Endothelial cell of umbilical vein (primary cell): ENCODE results near the gene SDK2. TPM values are rescaled to one million over a fixed set of nuclear protein-coding genes. Genes with fewer than 3 reads are reported as not detected.

Experiments
- BruUV-seq: library from RNA; stranded (reverse); fragments of 400-500 nt; replicated peaks from 2 replicates; lab custom pipeline; 2021; lab: Mats Ljungman, UMichigan
- CTCF ChIA-PET: fragments of 300-600, 350-600 bp; sonication (Branson Sonifier 250); formaldehyde crosslinking; loops from one replicate; lab custom pipeline; 2021; ENCODE audit warnings: antibody characterized with exemption, inconsistent platforms; lab: Charles Lee
- POLR2A ChIA-PET: fragments of 300-600, 350-600 bp; sonication (Branson Sonifier 250); formaldehyde crosslinking; loops from one replicate; lab custom pipeline; 2021; ENCODE audit warnings: antibody characterized with exemption, inconsistent platforms; lab: Charles Lee
- DNase-seq: peaks from one replicate; pipeline ENCODE4 v3.0.0-alpha.2; 2011; ENCODE audit warnings: low read depth, low spot score
- FAIRE-seq: peaks from 2 replicates; lab custom pipeline; 2011; peaks lifted over from hg19 to GRCh38; lab: Jason Lieb, UNC
- H2AFZ ChIP-seq: 2 replicates; pipeline ENCODE4 v1.6.0; 2012; ENCODE audit warnings: low read depth, low read length, control low read depth, inconsistent platforms
- H3K27ac ChIP-seq: 2 replicates; pipeline ENCODE4 v1.5.1; 2011; ENCODE audit warnings: low read depth, mild to moderate bottlenecking, control low read depth, low read length, moderate library complexity; ENCODE audit not compliant: insufficient read depth
- H3K27me3 ChIP-seq, 2 experiments: 2 replicates each; pipeline versions ENCODE4 v1.6.0 to v1.6.1; 2011; ENCODE audit warnings: low read length in 2 of 2, mixed read lengths in 1 of 2; ENCODE audit not compliant: control insufficient read depth in 2 of 2, insufficient read depth in 2 of 2
- H3K36me3 ChIP-seq, 2 experiments: 2 replicates in 1 of 2; 3 replicates in 1 of 2; pipeline ENCODE4 v1.5.1; 2011; ENCODE audit warnings: low read length in 2 of 2, mild to moderate bottlenecking in 1 of 2, moderate library complexity in 1 of 2; ENCODE audit not compliant: control insufficient read depth in 2 of 2, insufficient read depth in 2 of 2; ENCODE audit errors: extremely low read depth in 1 of 2
- H3K4me1 ChIP-seq: 3 replicates; pipeline ENCODE4 v1.5.1; 2011; ENCODE audit warnings: mild to moderate bottlenecking, low read length; ENCODE audit not compliant: control insufficient read depth, insufficient read depth; ENCODE audit errors: extremely low read depth
- H3K4me2 ChIP-seq: 2 replicates; pipeline ENCODE4 v1.6.1; 2011; ENCODE audit warnings: low read length, control low read depth, mixed read lengths; ENCODE audit not compliant: insufficient read depth
- H3K4me3 ChIP-seq, 3 experiments: fragments of 200-600 bp in 1 of 3; sonication (generic), shearing (Covaris generic) in 1 of 3; replicated peaks in 1 of 3; 2 replicates each; pipeline ENCODE4 v1.5.1; 2011 to 2016; ENCODE audit warnings: control low read depth in 3 of 3, low read length in 3 of 3, mild to moderate bottlenecking in 2 of 3, inconsistent platforms in 1 of 3, low read depth in 1 of 3, moderate library complexity in 1 of 3; ENCODE audit not compliant: insufficient read depth in 1 of 3
- H3K79me2 ChIP-seq: 2 replicates; pipeline ENCODE4 v1.6.0; 2012; ENCODE audit warnings: low read length, inconsistent platforms; ENCODE audit not compliant: control insufficient read depth, insufficient read depth
- H3K9ac ChIP-seq: replicated peaks from 2 replicates; pipeline ENCODE3; 2011; ENCODE audit warnings: low read length, control low read depth; ENCODE audit not compliant: insufficient read depth; ENCODE audit errors: extremely low read depth
- H3K9me1 ChIP-seq: replicated peaks from 3 replicates; pipeline ENCODE4 v1.6.0; 2011; ENCODE audit warnings: mild to moderate bottlenecking, low read length; ENCODE audit not compliant: control insufficient read depth, insufficient read depth; ENCODE audit errors: extremely low read depth
- H3K9me3 ChIP-seq: replicated peaks from 2 replicates; pipeline ENCODE4 v1.5.1; 2012; ENCODE audit warnings: low read length, inconsistent platforms; ENCODE audit not compliant: control insufficient read depth, insufficient read depth
- H4K20me1 ChIP-seq: replicated peaks from 2 replicates; pipeline ENCODE3; 2011; ENCODE audit warnings: mild to moderate bottlenecking, low read length; ENCODE audit not compliant: control insufficient read depth, insufficient read depth; ENCODE audit errors: extremely low read depth
- CTCF ChIP-seq, 2 donors: IDR thresholded peaks; 1 replicate in 1 of 2; 2 replicates in 1 of 2; pipeline ENCODE4 v1.5.1; 2011; ENCODE audit warnings: low read length in 2 of 2, mild to moderate bottlenecking in 2 of 2, moderate library complexity in 2 of 2, control low read depth in 1 of 2, inconsistent platforms in 1 of 2, low read depth in 1 of 2; ENCODE audit not compliant: insufficient read depth in 1 of 2; ENCODE audit errors: extremely low read depth in 1 of 2
- FOS ChIP-seq: IDR thresholded peaks from 2 replicates; pipeline ENCODE4 v1.6.1; 2011; ENCODE audit warnings: mild to moderate bottlenecking, low read length, moderate library complexity, borderline replicate concordance; ENCODE audit not compliant: insufficient read depth
- GATA2 ChIP-seq: IDR thresholded peaks from 2 replicates; pipeline ENCODE4 v1.7.0; 2011; ENCODE audit warnings: low read depth, mild to moderate bottlenecking, moderate library complexity, mixed read lengths, low read length; ENCODE audit not compliant: insufficient read length, insufficient read depth
- JUN ChIP-seq: IDR thresholded peaks from 2 replicates; pipeline ENCODE4 v1.6.1; 2011; ENCODE audit warnings: borderline replicate concordance, low read depth; ENCODE audit not compliant: insufficient read length, insufficient read depth
- MAX ChIP-seq: IDR thresholded peaks from 2 replicates; pipeline ENCODE4 v1.6.1; 2011; ENCODE audit not compliant: insufficient read depth, insufficient read length
- POLR2A ChIP-seq: IDR thresholded peaks from 2 replicates; pipeline ENCODE4 v1.6.1; 2012; ENCODE audit warnings: low read depth, mild to moderate bottlenecking, control low read depth, low read length
- POLR2AphosphoS5 ChIP-seq: IDR thresholded peaks from 2 replicates; pipeline ENCODE4 v1.6.1; 2012; ENCODE audit warnings: low read depth, mild to moderate bottlenecking, control low read depth, low read length, moderate library complexity; ENCODE audit not compliant: insufficient read depth
- dilution Hi-C: fragments of 300-500 bp; cut with MboI; formaldehyde crosslinking; loops from one replicate; pipeline ENCODE4 v1.15.0; 2019; ENCODE audit warnings: low sequenced_read_pairs; ENCODE audit not compliant: extremely low pct_ligation_motif_present
- intact Hi-C: fragments of 100-400 bp; cut with micrococcal nuclease; formaldehyde crosslinking; loops from one replicate; pipeline ENCODE4 v1.10.0; 2022
- polyA plus RNA-seq, 4 experiments: library from polyadenylated mRNA; depleted of rRNA in 3 of 4; stranded (reverse) in 3 of 4; unstranded in 1 of 4; fragments of >200 nt; gene quantifications; 2 replicates each; pipeline versions ENCODE4 v1.2.1 to v1.2.3, GENCODE V29; 2011 to 2012; ENCODE audit warnings: missing spikeins in 1 of 4
- total RNA-seq: library from RNA; stranded (reverse); gene quantifications from 2 replicates; pipeline ENCODE4 v1.2.3, GENCODE V29; 2021

Gene SDK2
- total and polyA plus RNA-seq, 2 donors (not counting 3 experiments of a cell fraction or from before 2014, with no cell fraction given): not detected

GRCh38 chr17:73494950-73495349 is 149.3 kb downstream of the SDK2 start:
- no peak for DNase-seq
- Histone ChIP-seq H3K79me2 (no peaks in the 10 kb centered on the region), H3K36me3 (no peaks in the 10 kb centered on the region), H3K4me1 (no peaks in the 10 kb centered on the region), H4K20me1 (no peaks in the 10 kb centered on the region), H3K9me1 (no peaks in the 10 kb centered on the region), H3K9ac (no peak overlapping the region), H3K27ac (no peak overlapping the region), H2AFZ (no peak overlapping the region), H3K9me3 (no peaks in the 10 kb centered on the region), H3K4me2 (no peak overlapping the region), H3K27me3 (no peaks in the 10 kb centered on the region), H3K4me3 (no peak overlapping the region)
- CTCF ChIA-PET: no interaction called here
- dilution Hi-C loops: no loop called here
- POLR2A ChIA-PET: no interaction called here
- TF ChIP-seq CTCF (IDR thresholded peaks at IDR 0.05; ENCODE audit: extremely low read depth in 1 of 2, insufficient read depth in 1 of 2, low read depth in 1 of 2, low read length in 2 of 2) (no peak), FOS (no peak), POLR2A (no peak), MAX (no peak), JUN (no peak), POLR2AphosphoS5 (no peak), GATA2 (no peak)
- no peak for FAIRE-seq
- intact Hi-C loops: no loop called here
- BruUV-seq: no TSS peak
